ENCODE measurements around the gene TNS1. TPM values are rescaled to one million over a fixed set of nuclear protein-coding genes. Genes with fewer than 3 reads are reported as not detected.

TNS1 gene
- total RNA-seq, 2 donors from 2014 or later: 20.6 to 164 TPM

- Histone ChIP-seq H3K36me3 (no peaks in the 10 kb centered on the region), H3K9me3 (no peaks in the 10 kb centered on the region), H3K27ac (no peak overlapping the region), H3K27me3 (no peaks in the 10 kb centered on the region), H3K9ac (ENCODE audit: low read depth in 2 of 2, low read length in 2 of 2) (no peak overlapping the region), H3K4me3 (no peak overlapping the region), H3K4me1 (no peaks in the 10 kb centered on the region)
- TF ChIP-seq, protein P1, sequence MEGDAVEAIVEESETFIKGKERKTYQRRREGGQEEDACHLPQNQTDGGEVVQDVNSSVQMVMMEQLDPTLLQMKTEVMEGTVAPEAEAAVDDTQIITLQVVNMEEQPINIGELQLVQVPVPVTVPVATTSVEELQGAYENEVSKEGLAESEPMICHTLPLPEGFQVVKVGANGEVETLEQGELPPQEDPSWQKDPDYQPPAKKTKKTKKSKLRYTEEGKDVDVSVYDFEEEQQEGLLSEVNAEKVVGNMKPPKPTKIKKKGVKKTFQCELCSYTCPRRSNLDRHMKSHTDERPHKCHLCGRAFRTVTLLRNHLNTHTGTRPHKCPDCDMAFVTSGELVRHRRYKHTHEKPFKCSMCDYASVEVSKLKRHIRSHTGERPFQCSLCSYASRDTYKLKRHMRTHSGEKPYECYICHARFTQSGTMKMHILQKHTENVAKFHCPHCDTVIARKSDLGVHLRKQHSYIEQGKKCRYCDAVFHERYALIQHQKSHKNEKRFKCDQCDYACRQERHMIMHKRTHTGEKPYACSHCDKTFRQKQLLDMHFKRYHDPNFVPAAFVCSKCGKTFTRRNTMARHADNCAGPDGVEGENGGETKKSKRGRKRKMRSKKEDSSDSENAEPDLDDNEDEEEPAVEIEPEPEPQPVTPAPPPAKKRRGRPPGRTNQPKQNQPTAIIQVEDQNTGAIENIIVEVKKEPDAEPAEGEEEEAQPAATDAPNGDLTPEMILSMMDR (IDR thresholded peaks at IDR 0.05): no peak
- intact Hi-C loops (cut with DNase I): no loop called here
- DNase-seq: no peak
These were observed 196.4 kb downstream of the TNS1 start for GRCh38 chr2:217806482-217806765.

GRCh38 chr2:217805668-217806481, 196.9 kb downstream of the TNS1 start:
- H3K27ac ChIP-seq: no peak overlapping the region
- no peaks in the 10 kb centered on the region for H3K27me3 ChIP-seq
- no peaks in the 10 kb centered on the region for H3K36me3 ChIP-seq
- H3K4me3 ChIP-seq: no peak overlapping the region
- intact Hi-C loops (cut with DNase I): no loop called here
- no peak overlapping the region for H3K9ac ChIP-seq (ENCODE audit: low read depth in 2 of 2, low read length in 2 of 2)
- TF ChIP-seq, protein P1 (IDR thresholded peaks at IDR 0.05): no peak
- H3K9me3 ChIP-seq: no peaks in the 10 kb centered on the region
- no peaks in the 10 kb centered on the region for H3K4me1 ChIP-seq
- no peak for DNase-seq

- Histone ChIP-seq H3K9ac (ENCODE audit: low read depth in 2 of 2, low read length in 2 of 2) (no peak overlapping the region), H3K27ac (no peak overlapping the region), H3K9me3 (no peaks in the 10 kb centered on the region), H3K4me3 (no peak overlapping the region), H3K36me3 (no peaks in the 10 kb centered on the region), H3K27me3 (no peaks in the 10 kb centered on the region), H3K4me1 (no peaks in the 10 kb centered on the region)
- DNase-seq: no peak
- TF ChIP-seq, protein P1 (IDR thresholded peaks at IDR 0.05): no peak
- intact Hi-C loops (cut with DNase I): no loop called here
These were observed 197.8 kb downstream of the TNS1 start for GRCh38 chr2:217804791-217805667.

DNA sequence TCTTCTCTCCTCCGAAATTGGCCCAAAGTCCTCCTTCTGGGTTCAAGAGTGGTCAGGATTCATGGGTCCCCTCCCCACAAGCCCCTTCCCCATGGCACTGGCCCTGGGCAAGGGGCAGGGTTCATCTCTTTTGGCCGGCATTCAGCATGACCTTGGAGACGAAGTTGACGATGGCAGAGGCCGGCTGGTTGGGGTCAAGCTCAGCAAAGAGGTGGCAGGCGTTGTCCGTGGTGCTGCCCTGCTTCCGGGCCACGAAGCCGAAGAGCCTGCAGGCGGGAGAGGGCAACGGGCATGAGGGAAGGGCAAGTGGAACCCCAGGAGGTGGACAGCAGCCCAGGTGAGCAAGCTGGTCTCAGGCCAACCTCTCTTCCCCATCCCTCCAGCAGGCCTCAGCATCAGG, 198.5 kb downstream of the TNS1 start:
- H3K9ac ChIP-seq (ENCODE audit: low read depth in 2 of 2, low read length in 2 of 2): no peak overlapping the region
- no peaks in the 10 kb centered on the region for H3K36me3 ChIP-seq
- TF ChIP-seq, protein P1 (IDR thresholded peaks at IDR 0.05): no peak
- intact Hi-C loops (cut with DNase I): no loop called here
- H3K4me1 ChIP-seq: no peaks in the 10 kb centered on the region
- no peak for DNase-seq
- H3K4me3 ChIP-seq: no peak overlapping the region
- H3K9me3 ChIP-seq: no peaks in the 10 kb centered on the region
- H3K27ac ChIP-seq: no peak overlapping the region
- H3K27me3 ChIP-seq: no peaks in the 10 kb centered on the region

- H3K36me3 ChIP-seq: no peaks in the 10 kb centered on the region
These were observed 199.2 kb downstream of the TNS1 start for GRCh38 chr2:217803653-217803960.

More at GRCh38 chr2:217803653-217803960, 199.2 kb downstream of the TNS1 start:
- intact Hi-C loops (cut with DNase I): no loop called here
- no peak for DNase-seq
- H3K9me3 ChIP-seq: no peaks in the 10 kb centered on the region
- H3K27me3 ChIP-seq: no peaks in the 10 kb centered on the region
- TF ChIP-seq, protein P1 (IDR thresholded peaks at IDR 0.05): no peak
- H3K4me3 ChIP-seq: no peak overlapping the region
- H3K4me1 ChIP-seq: no peaks in the 10 kb centered on the region
- no peak overlapping the region for H3K9ac ChIP-seq (ENCODE audit: low read depth in 2 of 2, low read length in 2 of 2)
- no peak overlapping the region for H3K27ac ChIP-seq

Measured in colonic mucosa (tissue), 4 donors.